Measurements from ENCODE around the gene CDKL4.
"Not testable (repeated sequence)": the region's sequence is repeated elsewhere in the genome, so short reads cannot be mapped to it uniquely, and the experiment has no call there.

The CDKL4 gene

DNA sequence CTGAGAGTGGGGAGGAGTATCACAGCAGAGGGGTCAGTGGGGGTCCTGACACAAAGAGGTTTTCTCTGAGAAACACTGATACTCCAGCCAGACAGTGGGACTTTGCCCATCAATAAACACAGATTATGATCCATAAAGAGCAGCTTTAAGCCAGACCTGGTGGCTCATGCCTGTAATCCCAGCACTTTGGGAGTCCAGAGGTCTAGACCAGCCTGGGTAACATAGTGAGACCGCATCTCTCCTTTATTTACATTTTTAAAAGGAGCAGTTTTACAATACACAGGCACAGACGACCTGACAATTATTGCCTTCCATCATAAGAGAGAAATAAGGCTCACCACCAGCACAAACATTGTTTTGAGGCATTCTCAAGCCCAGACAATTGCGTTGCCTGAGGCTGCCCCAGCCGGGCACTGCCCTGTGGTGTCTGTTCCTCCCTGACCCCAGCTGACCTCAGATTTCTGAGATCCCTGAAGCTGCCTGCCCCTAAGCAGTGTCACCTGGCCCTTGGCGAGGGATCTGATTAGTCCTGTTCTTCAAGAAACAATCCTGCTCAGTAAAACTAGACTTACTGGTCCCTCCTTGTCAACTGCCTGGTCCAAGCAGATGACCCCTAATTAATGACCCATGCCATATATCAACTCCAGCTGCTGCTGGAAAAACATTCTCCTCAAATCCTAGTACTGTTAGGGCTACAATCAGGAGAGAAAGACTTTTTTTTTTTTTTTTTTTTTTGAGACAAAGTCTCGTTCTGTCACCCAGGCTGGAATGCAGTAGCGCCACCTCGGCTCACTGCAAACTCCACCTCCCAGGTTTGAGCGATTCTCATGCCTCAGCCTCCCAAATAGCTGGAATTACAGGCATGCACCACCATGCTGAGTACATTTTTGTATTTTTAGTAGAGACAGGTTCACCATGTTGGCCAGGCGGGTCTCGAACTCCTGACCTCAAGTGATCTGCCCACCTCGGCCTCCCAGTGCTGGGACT is 63.5 kb downstream of the CDKL4 start:
- peak; percentile 15 for DNase-seq (ENCODE audit: low spot score)

DNA sequence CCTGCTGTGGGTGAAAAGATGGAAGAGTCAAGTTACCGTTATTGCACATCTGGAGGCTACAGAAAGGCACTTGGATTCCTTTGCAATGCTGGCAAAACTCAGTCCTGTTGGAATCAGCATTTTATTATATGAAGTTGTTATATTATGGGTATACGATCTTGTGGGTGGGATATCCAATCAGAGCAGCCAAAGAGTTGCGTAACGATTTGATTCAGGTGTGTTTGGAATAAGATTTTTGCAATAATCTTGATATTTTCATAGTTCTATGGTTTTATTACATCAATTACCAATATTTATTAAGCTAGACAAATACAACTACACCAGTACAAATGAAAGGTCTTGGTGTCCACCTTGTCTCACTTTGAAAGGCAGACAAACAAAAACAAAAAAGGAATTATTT is 65.0 kb downstream of the CDKL4 start:
- DNase-seq (ENCODE audit: low spot score) = no peak

DNA sequence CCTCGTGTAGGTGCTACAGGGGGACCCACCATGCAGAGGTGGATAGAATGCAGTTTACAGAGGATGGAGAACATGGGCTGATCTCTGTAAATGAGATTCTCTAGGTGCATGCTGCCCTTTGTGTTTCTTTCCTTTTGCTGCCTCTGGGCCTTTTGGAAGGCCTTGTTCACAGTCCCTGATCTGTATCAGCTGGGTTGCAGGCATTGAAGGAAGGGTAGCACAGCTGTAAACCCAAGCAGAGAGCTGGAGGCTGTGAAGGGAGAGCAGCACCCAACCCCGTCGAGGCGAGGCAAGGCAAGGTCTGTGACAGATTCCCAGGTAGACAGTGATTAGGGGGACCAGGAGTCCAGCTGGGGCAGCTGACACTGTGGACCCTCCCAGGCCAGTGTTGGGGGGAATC is 66.8 kb downstream of the CDKL4 start:
- no peak for DNase-seq (ENCODE audit: low spot score)

DNA sequence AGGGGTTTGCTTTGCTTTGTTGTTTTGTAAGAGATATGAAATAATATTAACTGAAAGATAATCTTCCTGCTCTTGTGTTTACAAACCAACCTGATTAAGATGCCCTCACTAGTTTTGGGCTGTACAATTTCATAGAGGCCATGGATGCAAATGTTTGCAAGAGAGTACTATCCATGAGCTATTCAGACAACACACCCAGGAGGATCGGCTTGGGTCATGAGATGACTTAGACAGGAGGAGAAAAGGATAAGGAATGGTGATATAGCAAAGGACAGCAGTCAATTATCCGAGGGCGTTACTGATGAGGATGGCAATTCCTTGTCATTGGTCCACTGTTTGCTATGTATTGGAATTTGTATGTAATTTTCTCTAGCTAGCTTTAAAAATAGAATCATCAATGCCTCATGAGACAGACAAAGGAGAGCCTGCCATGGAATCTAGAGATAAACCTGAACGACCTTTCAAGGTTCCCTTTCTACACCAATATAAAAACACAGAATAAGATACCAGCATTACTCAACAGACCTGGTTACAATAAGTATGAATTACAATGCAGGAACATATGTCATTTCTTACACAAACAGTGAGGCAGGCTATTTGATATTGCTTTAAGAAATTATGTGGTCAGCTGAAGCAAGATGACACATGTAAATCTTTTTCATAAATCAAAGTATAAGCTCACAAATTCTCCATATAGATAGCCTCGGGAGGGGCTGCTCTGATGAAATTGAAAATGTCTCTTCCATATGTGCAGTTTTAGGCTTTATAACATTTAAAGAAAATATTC is 68.6 kb downstream of the CDKL4 start:
- DNase-seq (ENCODE audit: low spot score) = no peak

DNA sequence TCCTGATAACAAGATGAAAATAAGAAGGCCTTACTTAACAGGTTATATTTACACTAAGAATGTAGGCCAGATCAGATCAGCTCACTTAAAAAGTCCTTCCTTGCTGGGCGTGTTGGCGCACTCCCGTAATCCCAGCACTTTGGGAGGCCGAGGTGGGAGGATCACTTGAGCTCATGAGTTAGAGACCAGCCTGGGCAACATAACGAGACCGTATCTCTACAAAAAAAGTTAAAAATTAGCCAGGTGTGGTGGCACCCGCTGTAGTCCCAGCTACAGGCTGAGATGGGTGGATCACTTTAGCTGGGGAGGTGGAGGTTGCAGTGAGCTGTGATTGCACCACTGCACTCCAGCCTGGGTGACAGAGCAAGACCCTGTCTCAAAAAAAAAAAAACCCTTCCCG is 69.7 kb downstream of the CDKL4 start:
- DNase-seq (ENCODE audit: low spot score) = no peak

DNA sequence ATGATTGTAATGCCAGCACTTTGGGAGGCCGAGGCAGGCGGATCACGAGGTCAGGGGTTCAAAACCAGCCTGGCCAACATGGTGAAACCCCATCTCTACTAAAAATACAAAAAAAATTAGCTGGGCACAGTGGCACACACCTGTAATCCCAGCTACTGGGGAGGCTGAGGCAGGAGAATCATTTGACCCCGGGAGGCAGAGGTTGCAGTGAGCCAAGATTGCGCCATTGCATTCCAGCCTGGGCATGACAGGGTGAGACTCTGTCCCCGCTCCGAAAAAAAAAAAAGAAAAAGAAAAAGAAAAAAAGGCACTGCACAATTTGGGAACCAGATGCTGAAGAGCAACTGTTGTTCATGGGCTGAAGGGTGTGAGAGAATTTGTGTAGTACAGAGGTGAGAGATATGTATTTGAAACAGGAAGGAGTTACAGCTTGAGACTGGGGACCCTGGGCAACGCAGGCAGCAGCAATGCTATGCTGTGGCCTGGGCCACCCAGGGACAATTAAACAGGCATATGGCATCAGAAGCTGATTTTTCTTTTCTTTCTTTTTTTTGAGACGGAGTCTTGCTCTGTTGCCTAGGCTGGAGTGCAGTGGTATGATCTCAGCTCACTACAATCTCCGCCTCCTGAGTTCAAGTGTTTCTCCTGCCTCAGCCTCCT is 71.6 kb downstream of the CDKL4 start:
- DNase-seq (ENCODE audit: low spot score) = not testable (repeated sequence)

DNA sequence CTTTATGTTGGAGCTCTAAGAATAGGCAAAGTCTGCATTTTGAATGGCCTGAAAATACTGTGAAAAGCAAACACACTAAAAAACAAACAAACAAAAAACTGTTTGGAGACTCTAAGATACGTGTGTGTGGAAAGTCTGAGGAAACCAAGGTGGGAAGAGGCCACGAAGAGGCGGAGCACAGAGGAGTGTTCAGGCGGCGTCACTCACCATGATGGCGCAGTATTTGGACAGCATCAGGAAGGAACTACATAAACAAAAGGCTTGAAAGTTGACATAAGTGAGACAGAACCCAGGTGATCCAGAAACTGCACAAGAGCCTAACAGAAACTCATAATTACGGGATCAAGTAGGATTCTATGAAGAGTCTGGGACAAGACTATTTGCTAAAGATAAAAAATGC is 72.1 kb downstream of the CDKL4 start:
- DNase-seq (ENCODE audit: low spot score) = no peak

DNA sequence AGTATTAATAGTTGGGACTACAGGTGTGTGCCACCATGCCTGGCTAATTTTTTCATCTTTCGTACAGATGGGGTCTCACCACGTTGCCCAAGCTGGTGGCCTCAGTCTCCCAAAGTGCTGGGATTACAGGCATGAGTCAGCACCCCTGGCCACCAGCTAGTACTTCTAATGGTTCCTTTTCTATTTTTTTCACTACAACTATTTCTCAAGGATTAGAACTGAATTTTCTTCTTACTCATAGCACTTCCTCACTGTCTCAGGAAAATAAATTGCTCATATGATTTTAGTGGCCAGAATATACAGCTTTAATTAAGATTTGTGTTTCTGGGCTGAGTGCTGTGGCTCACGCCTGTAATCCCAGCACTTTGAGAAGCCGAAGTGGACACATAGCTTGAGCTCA is 79.7 kb downstream of the CDKL4 start:
- DNase-seq (ENCODE audit: low spot score) = no peak

DNA sequence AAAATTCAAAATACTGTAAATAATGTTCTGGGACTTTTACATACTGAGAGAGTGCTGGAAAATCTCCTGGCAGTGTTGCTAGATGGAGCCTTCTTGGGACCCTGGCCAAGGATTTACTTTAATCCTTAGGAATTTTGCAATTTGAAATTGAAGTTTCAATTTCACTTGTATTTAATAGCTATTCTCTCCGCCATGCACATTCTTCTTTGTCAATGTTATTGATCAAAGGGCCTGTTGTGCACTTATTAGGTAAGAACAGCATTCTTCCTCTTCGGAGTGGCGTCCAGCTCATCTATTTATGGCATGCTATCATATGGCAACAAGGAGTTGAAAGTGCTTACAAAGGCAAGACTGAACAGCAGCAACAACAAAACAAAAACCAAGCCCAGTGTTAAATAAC is 82.8 kb downstream of the CDKL4 start:
- no peak for DNase-seq (ENCODE audit: low spot score)

DNA sequence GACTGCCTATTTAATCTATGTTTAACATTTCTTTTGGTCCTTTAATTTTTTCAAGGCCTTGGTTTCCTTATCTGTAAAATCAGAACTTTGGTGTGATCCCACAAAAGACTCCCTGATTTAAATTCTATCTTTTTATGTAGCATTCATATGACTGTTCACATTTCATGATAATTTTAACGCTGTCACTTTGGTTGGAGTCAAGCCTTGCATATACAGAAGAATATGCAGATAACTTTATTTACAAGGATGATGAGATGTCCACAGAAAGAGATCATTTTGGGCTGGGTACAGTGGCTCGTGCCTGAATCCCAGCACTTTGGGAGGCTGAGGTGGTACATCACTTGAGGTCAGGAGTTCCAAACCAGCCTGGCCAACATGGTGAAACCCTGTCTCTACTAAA is 84.5 kb downstream of the CDKL4 start:
- no peak for DNase-seq (ENCODE audit: low spot score)

DNA sequence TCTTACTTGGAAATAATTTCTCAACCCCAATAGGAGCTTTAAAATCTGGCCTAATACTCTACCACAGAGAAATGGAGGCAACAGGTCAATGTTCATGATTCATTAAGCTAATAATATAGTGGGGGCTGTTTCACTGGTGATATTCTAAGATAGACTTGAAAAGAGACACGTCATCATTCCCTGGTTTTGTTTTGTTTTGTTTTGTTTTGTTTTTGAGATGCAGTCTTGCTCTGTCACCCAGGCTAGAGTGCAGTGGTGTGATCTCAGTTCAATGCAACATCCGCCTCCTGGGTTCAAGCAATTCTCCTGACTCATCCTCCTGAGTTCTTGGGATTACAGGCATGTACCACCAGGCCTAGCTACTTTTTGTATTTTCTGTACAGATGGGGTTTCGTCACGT is 85.4 kb downstream of the CDKL4 start:
- no peak for DNase-seq (ENCODE audit: low spot score)

DNA sequence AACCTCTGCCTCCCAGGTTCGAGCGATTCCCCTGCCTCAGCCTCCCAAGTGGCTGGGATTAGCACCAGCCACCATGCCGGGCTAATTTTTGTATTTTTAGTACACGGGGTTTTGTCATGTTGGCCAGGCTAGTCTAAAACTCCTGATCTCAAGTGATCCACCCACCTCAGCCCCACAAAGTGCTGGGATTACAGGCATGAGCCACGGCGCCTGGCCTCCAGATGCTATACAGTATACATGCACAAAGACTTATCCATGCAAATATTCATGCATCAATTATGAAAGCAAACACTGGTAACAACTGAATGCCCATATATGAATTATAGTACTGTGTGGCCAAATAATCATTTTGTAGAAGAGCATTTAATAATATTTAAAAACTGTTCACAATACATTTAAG is 86.9 kb downstream of the CDKL4 start:
- no peak for DNase-seq (ENCODE audit: low spot score)

DNA sequence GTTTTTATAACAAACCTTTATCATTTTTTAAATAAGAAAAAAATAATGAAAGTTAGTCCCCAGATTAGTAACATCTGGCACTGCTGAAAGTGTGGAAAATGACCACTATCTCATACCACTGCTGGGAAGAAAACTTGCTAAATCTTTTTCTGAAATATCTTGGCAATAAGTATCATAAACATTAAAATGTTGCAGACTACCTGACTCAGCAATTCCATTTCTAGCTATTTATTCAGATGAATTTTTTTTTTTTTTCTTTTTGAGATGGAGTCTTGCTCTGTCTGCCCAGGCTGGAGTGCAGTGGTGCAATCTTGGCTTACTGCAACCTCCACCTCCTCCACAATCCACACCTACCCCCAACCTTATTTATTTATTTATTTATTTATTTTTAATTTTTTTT is 87.7 kb downstream of the CDKL4 start:
- no peak for DNase-seq (ENCODE audit: low spot score)

DNA sequence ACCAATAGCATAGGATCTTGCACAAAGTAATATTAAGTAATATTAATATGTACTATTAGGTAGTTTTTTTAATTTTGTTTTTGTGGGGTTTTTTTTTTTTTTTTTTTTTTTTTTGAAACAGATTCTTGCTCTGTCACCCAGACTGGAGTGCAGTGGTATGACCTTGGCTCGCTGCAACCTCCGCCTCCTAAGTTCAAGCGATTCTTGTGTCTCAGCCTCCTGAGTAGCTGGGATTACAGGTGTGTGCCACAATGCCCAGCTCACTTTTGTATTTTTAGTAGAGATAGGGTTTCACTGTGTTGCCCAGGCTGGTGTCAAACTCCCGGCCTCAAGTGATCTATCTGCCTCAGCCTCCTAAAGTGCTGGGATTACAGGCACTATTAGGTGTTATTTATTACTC is 88.2 kb downstream of the CDKL4 start:
- not testable (repeated sequence) for DNase-seq (ENCODE audit: low spot score)

DNA sequence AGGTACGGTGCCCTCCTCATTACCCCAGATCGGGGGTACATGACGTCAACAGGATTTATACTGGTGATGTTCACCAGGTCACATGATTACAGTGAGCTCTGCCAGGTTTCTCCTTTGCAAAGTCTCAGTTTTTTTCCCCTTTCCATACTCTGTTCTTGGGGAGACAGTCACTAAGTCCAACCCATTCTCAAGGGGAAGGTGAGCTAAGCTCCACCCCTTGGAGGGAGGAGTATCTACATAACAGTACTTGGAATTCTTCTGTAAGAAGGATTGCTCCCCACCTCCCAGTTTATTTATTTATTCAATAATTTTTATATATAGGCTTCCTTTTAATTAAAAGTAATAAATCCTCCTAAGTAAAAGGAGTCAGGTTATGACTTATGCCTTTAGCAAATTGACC is 88.8 kb downstream of the CDKL4 start:
- DNase-seq (ENCODE audit: low spot score) = no peak

DNA sequence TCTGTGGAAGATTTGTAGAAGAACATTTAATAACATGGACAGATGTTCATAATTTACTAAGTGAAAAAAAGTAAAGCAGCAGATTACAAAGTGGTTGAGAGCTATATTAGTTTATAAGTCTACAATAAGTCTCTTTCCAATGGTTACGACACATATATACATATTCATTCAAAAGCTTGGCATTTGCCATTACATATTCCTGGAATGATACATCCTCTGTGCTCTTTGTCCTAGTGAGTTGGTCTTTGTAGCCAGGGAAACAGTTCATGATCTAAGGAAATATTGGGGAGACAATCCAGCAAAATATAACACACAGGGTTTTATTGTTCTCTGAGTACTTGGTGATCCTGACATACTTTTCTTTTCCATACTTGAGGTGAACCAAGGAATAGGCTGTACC is 90.5 kb downstream of the CDKL4 start:
- DNase-seq (ENCODE audit: low spot score) = no peak

DNA sequence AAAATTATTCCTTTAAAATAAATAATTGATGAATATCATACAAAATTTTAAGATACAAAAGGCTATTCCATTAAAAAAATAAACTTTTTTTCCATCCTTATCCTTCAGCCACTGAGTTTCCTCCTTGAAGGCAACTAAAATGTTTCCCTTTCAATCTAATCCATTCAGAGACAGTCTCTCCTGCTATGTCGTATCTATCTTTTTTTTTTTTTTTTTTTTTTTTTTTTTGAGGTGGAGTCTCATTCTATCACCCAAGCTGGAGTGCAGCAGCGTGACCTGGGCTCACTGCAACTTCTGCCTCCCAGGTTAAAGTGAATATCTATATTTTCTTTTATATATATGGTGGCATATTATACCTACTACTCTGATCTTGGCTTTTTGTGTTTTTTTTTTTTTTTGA is 91.3 kb downstream of the CDKL4 start:
- DNase-seq (ENCODE audit: low spot score) = no peak

DNA sequence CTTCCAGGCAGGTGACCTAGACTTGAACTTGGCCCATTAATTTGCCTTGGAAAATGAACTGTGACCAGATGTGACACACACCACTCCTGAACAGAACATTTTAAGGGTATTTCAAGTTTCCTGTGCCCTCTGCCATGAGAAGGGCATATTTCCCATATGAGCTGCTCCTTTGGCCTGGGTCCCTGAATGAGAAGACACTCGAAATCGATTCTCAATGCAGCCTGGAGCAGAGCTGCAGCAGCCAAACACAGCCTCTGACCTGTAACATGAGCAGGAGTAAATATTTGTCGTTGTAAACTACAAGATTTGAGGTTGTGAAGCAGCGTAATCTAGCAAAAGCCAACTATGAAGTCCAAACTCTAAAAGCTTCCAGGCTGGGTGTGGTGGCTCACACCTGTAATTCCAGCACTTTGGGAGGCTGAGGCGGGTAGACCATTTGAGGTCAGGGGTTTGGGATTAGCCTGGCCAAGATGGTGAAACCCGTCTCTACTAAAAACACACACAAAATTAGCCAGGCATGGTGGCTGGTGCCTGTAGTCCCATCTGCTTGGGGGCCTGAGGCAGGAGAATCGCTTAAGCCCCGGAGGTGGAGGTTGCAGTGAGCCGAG is 92.8 kb downstream of the CDKL4 start:
- DNase-seq (ENCODE audit: low spot score) = peak; percentile 15

DNA sequence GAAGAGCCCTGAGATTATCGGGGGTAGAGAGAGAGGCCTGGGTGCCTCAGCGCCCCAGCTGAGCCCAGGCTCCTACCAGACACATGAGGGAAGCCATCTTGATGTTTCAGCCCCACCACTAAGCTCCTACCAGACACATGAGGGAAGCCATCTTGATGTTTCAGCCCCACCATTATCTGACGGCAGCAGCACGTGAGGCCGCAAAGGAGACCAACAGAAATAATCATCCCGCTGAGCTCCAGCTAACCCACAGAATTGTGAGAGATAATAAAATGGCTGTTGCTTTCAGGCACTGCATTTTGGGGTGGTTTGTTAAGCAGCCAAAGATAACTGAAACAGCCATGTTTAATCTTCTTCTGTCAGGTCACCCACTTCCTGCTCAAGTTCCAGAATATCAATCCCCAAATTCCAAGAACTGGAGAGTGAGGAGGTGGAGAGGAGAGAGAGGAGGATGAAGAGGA is 93.6 kb downstream of the CDKL4 start:
- no peak for DNase-seq (ENCODE audit: low spot score)

DNA sequence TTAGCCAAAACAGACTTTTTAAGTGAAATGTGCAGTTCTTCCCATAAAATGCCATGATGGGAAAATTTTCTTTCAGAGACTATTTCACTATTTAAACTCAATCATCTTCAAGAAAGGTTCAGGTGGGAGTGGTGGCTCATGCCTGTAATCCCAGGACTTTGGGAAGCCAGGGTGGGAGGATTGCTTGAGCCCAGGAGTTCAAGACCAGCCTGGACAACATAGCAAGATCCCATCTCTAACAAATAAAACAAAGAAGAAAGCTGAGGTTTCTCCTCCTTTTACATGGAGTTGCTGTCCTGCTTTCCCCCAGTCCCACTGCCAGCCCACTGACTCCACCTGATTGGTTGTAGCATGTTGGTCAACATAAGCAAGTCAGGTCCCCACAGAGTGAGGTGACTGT is 97.1 kb downstream of the CDKL4 start:
- DNase-seq (ENCODE audit: low spot score) = no peak

DNA sequence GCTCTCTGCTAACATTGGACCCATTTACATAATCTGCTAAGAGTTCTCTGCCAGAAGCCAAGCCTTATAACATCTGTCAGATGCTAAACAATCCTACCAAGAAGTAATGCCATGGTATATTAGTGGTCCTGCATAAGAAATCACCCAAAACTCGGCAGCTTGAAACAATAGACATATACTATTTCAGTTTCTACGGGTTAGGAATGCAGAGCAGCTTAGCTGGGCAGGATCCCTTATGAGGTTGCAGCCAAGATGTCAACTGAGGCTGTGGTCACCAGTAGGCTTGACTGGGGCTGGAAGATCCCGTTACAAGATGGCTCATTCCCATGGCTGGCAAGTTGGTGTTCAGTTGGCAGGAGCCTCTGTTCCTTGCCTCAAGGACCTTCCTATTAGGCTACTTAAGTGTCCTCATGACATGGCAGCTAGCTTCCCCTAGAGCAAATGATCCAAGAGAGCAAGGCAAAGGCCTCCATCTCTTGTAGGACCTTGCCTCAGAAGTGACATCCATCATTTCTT is 97.8 kb downstream of the CDKL4 start:
- no peak for DNase-seq (ENCODE audit: low spot score)

DNA sequence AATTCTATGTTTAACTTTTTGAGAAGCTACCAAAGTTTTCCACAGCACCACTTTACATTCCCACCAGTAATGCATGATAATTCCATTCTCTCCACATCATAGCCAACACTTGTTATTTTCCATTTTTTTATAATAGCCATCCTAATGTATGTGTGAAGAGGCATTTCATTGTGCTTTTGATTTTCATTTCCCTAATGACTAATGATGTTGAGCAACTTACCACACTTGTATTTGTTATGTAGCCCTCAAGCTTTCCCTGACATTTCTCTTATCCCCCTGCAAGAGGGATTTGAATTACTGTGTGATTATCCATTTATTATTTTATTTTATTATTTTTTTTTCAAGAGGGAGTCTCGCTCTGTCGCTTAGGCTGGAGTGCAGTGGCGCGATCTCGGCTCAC is 99.4 kb downstream of the CDKL4 start:
- DNase-seq (ENCODE audit: low spot score) = no peak
